ENCODE measurements around the gene UBQLN4.

DNA sequence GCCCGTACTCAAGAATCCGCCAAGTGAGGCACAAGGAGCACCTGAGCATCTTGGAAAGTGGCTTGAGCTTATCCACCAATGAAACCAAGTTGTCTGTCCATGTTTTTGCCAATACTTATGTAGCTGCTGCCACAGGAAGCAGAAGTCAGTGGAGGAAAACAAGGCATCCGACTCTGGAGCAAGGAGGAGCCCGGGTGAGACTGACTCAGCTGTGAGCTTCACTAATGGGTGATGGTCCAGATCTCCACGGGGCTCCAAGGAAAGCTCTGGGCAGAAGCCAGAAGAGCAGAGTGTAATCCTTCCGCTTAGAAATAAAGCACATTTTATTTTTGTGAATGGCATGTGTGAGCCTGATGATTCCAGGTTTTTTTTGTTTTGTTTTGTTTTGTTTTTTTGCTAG is 20.6 kb downstream of the UBQLN4 start:
- TF ChIP-seq, protein P1, sequence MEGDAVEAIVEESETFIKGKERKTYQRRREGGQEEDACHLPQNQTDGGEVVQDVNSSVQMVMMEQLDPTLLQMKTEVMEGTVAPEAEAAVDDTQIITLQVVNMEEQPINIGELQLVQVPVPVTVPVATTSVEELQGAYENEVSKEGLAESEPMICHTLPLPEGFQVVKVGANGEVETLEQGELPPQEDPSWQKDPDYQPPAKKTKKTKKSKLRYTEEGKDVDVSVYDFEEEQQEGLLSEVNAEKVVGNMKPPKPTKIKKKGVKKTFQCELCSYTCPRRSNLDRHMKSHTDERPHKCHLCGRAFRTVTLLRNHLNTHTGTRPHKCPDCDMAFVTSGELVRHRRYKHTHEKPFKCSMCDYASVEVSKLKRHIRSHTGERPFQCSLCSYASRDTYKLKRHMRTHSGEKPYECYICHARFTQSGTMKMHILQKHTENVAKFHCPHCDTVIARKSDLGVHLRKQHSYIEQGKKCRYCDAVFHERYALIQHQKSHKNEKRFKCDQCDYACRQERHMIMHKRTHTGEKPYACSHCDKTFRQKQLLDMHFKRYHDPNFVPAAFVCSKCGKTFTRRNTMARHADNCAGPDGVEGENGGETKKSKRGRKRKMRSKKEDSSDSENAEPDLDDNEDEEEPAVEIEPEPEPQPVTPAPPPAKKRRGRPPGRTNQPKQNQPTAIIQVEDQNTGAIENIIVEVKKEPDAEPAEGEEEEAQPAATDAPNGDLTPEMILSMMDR (IDR thresholded peaks at IDR 0.05) = no peak
- no peak for TF ChIP-seq POLR2A (IDR thresholded peaks at IDR 0.05)
